PFSK-1 (cell line): ENCODE data around the gene RMND5A.

Source experiments
- POLR2AphosphoS5 ChIP-seq: IDR thresholded peaks from 2 replicates; pipeline ENCODE4 v1.6.1; 2012; ENCODE audit warnings: low read depth, mild to moderate bottlenecking, control low read depth, low read length, moderate library complexity
- SIN3A ChIP-seq: IDR thresholded peaks from 2 replicates; pipeline ENCODE4 v1.6.1; 2012; ENCODE audit warnings: mild to moderate bottlenecking, low read length, moderate library complexity, borderline replicate concordance; ENCODE audit not compliant: insufficient read depth
- TAF1 ChIP-seq: IDR thresholded peaks from 2 replicates; pipeline ENCODE4 v1.6.1; 2012; ENCODE audit warnings: low read length, control low read depth, borderline replicate concordance; ENCODE audit not compliant: insufficient read depth

GRCh38 chr2:86809481-86810121 is 89.5 kb downstream of the RMND5A start:
- TF ChIP-seq POLR2AphosphoS5 (no peak), TAF1 (no peak), SIN3A (no peak)
